NCI-H1048 (cell line): ENCODE results near the gene FAM185A.
"Not testable (repeated sequence)": the region's sequence is repeated elsewhere in the genome, so short reads cannot be mapped to it uniquely, and the experiment has no call there.

Source experiments
- DNase-seq: peaks from one replicate; lab custom pipeline; 2025; lab: John Stamatoyannopoulos, UW

Gene FAM185A

DNA sequence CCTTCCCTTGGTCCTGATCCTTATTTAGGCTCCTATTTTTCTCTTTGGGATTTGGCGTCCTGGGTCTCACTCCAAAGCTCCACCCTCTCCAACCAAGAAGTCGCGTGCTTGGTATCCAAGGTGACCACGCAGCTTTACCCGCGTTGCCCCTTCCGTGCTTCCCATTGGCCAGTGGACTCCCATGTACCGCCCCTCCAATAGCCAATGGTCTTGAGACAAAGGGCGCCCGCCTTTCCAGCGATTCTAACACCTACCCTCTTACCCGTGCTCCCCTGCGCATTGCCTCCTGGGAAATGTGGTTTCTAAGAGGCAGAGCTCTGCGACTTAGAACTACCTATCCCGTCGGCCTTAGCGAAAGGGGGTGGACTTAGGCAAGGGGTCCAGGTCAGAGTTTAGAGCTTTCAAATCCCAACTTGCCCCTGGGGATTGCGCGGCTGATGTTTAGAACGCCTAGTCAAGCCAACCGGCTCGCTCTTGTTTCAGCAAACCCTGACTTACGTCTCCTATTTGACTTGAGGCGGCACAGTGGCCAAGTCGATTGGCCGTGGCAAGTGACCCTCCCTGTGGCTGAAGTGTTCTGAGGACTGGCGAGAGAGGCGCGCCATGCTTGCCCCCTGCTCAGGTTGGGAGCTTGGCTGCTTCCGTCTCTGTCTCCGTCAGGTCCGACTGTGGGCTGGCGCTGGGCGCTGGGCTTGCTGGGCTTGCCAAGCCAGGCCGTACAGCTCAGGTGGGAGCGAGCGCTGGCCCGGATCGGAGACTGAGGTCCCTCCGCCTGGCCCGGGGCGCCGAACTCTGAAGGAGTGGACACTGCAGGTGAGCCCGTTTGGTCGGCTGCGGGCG lies at the start of gene FAM185A:
Gene FAM185A (plus strand): TSS at position 395 of the 840 bp plus-strand sequence. CDS start 209 bp downstream, at position 604.
- DNase-seq, result peak; percentile 95

- DNase-seq, result not testable (repeated sequence)
These were observed 35.6 kb upstream of the FAM185A start for GRCh38 chr7:102713011-102713690.

DNA sequence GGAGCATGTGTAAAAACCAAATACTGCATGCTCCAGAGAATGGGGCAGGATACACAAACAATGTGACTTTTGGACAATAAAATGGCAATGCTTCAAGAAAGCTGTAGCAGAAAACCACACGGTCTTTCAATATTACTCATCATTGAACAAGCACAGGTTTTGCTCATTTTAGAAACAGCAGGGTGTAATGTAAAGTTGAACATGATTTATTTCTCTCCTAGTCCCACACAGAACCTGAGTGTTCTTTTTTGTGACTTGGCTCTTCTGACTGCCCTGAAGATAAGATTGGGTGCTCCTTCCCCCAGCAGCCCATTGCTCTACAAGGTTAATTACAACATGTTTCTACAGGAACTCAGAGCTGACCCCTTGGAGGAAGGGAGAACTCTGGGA lies 35.1 kb upstream of the FAM185A start:
- not testable (repeated sequence) for DNase-seq

GRCh38 chr7:102714774-102715522 lies 33.9 kb upstream of the FAM185A start:
- not testable (repeated sequence) for DNase-seq

GRCh38 chr7:102715718-102716117 lies 33.1 kb upstream of the FAM185A start:
- not testable (repeated sequence) for DNase-seq

GRCh38 chr7:102718491-102718890 lies 30.3 kb upstream of the FAM185A start:
- not testable (repeated sequence) for DNase-seq

GRCh38 chr7:102726170-102726569 lies 22.6 kb upstream of the FAM185A start:
- DNase-seq, result not testable (repeated sequence)

GRCh38 chr7:102729670-102730069 lies 19.1 kb upstream of the FAM185A start:
- DNase-seq, result not testable (repeated sequence)

- DNase-seq, result not testable (repeated sequence)
These were observed 18.4 kb upstream of the FAM185A start for GRCh38 chr7:102730431-102730830.

- not testable (repeated sequence) for DNase-seq
These were observed 6.6 kb upstream of the FAM185A start for GRCh38 chr7:102742002-102742771.

GRCh38 chr7:102743861-102744260 lies 4.9 kb upstream of the FAM185A start:
- not testable (repeated sequence) for DNase-seq

DNA sequence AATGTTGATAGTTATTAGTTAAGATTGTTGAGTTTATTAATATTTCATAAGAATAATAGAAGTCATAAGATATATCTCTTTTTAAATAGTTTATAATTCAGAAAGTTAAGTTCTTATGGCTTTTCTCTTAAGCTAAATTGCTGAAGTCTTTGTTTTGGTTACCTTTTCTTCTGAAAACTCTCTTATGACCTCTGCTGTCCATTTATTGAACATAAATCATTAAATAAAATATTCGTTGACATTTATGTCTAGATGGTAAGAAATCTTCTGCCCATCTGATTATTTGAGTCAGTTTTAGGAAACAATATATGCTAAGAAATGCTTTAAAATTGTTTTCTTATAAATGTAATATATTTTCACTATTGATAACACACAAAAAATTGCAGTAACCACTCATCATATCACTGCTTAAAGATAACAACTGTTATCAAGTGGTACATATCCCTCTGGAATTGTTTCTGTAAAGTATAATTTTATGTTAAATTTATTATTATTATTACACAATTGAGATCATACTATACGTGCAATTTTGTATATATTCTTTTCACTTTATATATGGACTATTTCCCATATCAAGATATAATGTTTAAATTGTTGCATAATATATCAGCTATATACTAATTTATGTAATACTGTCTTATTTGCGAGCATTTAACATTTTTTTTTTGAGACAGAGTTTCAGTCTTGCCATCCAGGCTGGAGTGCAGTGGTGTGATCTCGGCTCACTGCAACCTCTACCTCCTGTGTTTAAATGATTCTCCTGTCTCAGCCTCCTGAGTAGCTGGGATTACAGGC lies 3.1 kb upstream of the FAM185A start:
- not testable (repeated sequence) for DNase-seq

- DNase-seq, result not testable (repeated sequence)
These were observed 617 bp downstream of the FAM185A start for GRCh38 chr7:102749445-102749786.

DNA sequence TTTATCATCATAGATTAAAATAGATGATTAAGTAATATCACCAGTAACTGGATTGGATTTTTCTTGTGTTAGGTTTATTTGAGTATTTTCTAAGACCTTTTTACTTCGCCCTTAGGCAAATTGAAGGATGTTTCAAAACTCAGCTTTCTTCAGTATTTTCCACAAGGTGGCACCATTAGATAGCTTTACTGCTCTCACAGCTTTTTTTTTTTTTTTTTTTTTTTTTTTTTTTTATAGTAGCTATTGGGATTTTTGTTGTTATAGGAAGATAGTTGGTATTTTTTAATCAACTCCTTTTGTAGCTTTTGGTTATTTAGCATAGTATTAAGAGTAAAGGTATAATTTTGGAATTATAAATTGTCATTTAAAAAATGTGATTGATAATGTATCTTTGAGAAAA lies 9.4 kb downstream of the FAM185A start:
- not testable (repeated sequence) for DNase-seq

- DNase-seq, result not testable (repeated sequence)
These were observed 11.1 kb downstream of the FAM185A start for GRCh38 chr7:102759934-102760333.

DNA sequence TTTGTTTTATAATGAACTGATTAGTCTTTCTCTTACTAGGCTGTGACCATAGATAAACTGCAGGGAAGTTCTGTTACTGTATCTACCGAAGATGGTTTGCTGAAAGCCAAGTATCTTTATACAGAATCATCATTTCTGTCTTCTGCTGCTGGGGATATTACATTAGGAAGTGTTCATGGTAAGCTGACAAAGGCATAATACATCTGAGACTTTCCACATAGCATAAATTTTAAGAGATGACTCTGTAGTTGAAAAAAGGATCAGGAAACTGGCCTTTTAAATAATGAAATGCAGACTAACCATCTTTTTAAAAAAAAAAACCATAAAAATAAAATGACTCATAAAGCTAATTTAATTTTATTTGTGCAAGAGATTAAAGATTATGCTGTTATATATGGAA lies 12.4 kb downstream of the FAM185A start:
- DNase-seq, result not testable (repeated sequence)

GRCh38 chr7:102763295-102763905 lies 14.6 kb downstream of the FAM185A start:
- DNase-seq, result not testable (repeated sequence)

DNA sequence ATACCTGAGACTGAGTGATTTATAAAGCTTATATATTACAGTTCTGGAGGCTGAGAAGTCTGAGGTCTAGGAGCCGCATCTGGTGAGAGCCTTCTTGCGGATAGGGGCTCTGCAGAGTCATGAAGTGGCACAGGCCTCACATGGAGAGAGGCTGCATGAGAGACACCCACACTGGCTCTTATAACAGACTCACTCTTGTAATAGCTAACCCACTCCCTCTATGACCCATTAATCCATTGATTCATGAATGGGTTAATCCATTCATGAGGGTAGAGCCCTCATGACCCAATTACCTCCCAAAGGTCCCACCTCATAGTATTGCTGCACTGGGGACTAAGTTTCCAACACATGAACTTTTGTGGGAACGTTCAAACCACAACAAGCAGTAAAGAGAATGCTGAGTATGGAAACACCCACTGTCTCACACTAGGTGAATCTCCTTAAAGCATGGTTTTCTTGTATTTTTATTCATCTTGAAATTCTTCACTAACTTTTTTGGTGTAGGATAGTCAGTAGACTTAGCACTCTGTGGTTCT lies 20.9 kb downstream of the FAM185A start:
- DNase-seq, result not testable (repeated sequence)

DNA sequence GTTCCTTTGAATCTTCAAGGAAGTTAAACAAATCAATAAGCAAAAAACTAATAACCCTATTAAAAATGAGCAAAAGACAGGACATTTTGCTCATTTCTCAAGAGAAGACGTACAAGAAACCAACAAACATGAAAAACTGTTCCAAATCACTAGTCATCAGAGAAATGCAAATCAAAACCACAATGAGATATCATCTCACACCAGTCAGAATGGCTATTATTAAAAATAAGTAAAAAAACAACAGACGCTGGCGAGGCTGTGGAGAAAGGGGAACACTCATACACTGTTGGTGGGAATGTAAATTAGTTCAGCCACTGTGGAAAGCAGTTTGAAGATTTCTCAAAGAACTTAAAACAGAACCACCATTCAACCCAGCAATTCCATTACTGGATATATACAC lies 21.7 kb downstream of the FAM185A start:
- DNase-seq, result not testable (repeated sequence)

- DNase-seq, result not testable (repeated sequence)
These were observed 27.4 kb downstream of the FAM185A start for GRCh38 chr7:102776217-102776616.
